Thyroid gland (tissue), 4 donors: ENCODE data around the gene ACAD8.

ENCODE experiments used
- CTCF ChIP-seq, 6 experiments: fragments of 200-600 bp in 3 of 6; fragments of 450-650 bp in 3 of 6; sonication (generic) in 3 of 6; IDR thresholded peaks; one replicate each; pipeline ENCODE4 v1.5.1; 2016 to 2019; ENCODE audit warnings: antibody characterized with exemption in 6 of 6, mild to moderate bottlenecking in 2 of 6, inconsistent platforms in 1 of 6, moderate library complexity in 1 of 6
- POLR2A ChIP-seq, 2 donors: fragments of 450-650 bp; IDR thresholded peaks; one replicate each; pipeline ENCODE4 v1.6.1; 2017; ENCODE audit warnings: antibody characterized with exemption in 2 of 2, mild to moderate bottlenecking in 2 of 2, moderate library complexity in 1 of 2

- TF ChIP-seq POLR2A (IDR thresholded peaks at IDR 0.05), result no peak
- no peak for TF ChIP-seq CTCF (IDR thresholded peaks at IDR 0.05)
Observed at GRCh38 chr11:134288486-134288885, 35.1 kb downstream of the ACAD8 start.
